NCI-H510A treated with DMSO at 0.1 percent for 48 hours (cell line): ENCODE measurements around the gene EFS.

ENCODE experiments used
- DNase-seq: peaks from one replicate; lab custom pipeline; 2025; lab: John Stamatoyannopoulos, UW

EFS gene

GRCh38 chr14:23379366-23380196, 14.6 kb upstream of the EFS start:
- DNase-seq, result no peak

GRCh38 chr14:23378612-23379220, 13.7 kb upstream of the EFS start:
- no peak for DNase-seq

GRCh38 chr14:23377573-23378563, 12.9 kb upstream of the EFS start:
- DNase-seq, result no peak

GRCh38 chr14:23377198-23377550, 12.2 kb upstream of the EFS start:
- no peak for DNase-seq

- no peak for DNase-seq
Measured at GRCh38 chr14:23376482-23377197, 11.7 kb upstream of the EFS start, which contains the start of gene CMTM5. Gene CMTM5, plus strand, starts transcription at chr14:23377046. Its CDS starts 206 bp downstream, at chr14:23377252.

- DNase-seq, result no peak
Measured at GRCh38 chr14:23375527-23376251, 10.7 kb upstream of the EFS start.

- no peak for DNase-seq
Measured at GRCh38 chr14:23373041-23373440, 8.1 kb upstream of the EFS start.

- no peak for DNase-seq
Measured at GRCh38 chr14:23372509-23372908, 7.5 kb upstream of the EFS start, which contains the start of gene IL25. Gene IL25, plus strand, starts transcription at chr14:23372809.

GRCh38 chr14:23371865-23372264, 6.9 kb upstream of the EFS start:
- DNase-seq, result no peak

GRCh38 chr14:23370221-23370620, 5.2 kb upstream of the EFS start:
- DNase-seq, result no peak

GRCh38 chr14:23366426-23366921, 1.5 kb upstream of the EFS start:
- DNase-seq, result no peak

GRCh38 chr14:23365732-23366425, 907 bp upstream of the EFS start:
- no peak for DNase-seq

GRCh38 chr14:23364164-23365035, 572 bp downstream of the EFS start:
- DNase-seq, result no peak

GRCh38 chr14:23362200-23362599, 2.8 kb downstream of the EFS start:
- DNase-seq, result no peak

- no peak for DNase-seq
Measured at GRCh38 chr14:23361763-23362162, 3.2 kb downstream of the EFS start.

- DNase-seq, result no peak
Measured at GRCh38 chr14:23361320-23361719, 3.7 kb downstream of the EFS start.

GRCh38 chr14:23360496-23360895, 4.5 kb downstream of the EFS start:
- no peak for DNase-seq

- DNase-seq, result no peak
Measured at GRCh38 chr14:23359722-23360447, 5.1 kb downstream of the EFS start.
